Suprapubic skin (tissue), 3 donors: ENCODE measurements around the gene MBNL2.

ENCODE experiments used
- POLR2A ChIP-seq, 2 donors: fragments of 450-650 bp; IDR thresholded peaks; one replicate each; pipeline ENCODE4 v1.6.1; 2017; ENCODE audit warnings: antibody characterized with exemption in 2 of 2, mild to moderate bottlenecking in 2 of 2, moderate library complexity in 2 of 2
- TF ChIP-seq, protein P1 (sequence below), 2 donors: fragments of 200-600 bp in 1 of 2; fragments of 450-650 bp in 1 of 2; sonication (generic) in 1 of 2; IDR thresholded peaks; one replicate each; pipeline ENCODE4 v1.5.1; 2016 to 2019; ENCODE audit warnings: antibody characterized with exemption in 2 of 2, mild to moderate bottlenecking in 1 of 2, moderate library complexity in 1 of 2

DNA sequence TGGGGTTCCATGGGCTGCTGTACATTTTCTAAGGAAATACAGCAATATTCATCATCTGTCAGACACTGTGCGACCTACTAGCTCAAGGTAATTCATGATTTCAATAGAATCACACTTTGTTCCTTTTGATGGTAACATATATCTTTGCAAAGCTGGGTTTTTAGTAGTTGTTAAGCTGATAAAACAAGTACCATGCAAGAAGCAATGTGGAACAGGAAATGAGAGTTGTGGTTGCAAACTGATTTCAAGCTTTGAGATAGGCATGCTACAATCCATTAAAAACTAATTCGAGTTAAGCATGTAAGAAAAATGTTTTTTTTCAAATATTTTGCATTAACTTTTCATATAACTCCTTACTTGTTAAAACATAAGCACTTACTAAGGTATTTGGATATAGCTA is 6.8 kb upstream of the MBNL2 start:
- TF ChIP-seq POLR2A (IDR thresholded peaks at IDR 0.05), result no peak
- TF ChIP-seq, protein P1, sequence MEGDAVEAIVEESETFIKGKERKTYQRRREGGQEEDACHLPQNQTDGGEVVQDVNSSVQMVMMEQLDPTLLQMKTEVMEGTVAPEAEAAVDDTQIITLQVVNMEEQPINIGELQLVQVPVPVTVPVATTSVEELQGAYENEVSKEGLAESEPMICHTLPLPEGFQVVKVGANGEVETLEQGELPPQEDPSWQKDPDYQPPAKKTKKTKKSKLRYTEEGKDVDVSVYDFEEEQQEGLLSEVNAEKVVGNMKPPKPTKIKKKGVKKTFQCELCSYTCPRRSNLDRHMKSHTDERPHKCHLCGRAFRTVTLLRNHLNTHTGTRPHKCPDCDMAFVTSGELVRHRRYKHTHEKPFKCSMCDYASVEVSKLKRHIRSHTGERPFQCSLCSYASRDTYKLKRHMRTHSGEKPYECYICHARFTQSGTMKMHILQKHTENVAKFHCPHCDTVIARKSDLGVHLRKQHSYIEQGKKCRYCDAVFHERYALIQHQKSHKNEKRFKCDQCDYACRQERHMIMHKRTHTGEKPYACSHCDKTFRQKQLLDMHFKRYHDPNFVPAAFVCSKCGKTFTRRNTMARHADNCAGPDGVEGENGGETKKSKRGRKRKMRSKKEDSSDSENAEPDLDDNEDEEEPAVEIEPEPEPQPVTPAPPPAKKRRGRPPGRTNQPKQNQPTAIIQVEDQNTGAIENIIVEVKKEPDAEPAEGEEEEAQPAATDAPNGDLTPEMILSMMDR (IDR thresholded peaks at IDR 0.05), result no peak
